UCSD-AML1 (cell line): Measurements from ENCODE around the gene SNAP47.

Experiments used
- DNase-seq: peaks from one replicate; lab custom pipeline; 2025; ENCODE audit not compliant: unreplicated experiment; lab: John Stamatoyannopoulos, UW

Gene SNAP47

GRCh38 chr1:227767401-227768124 lies 32.3 kb downstream of the SNAP47 start:
- DNase-seq: no peak

- no peak for DNase-seq
Measured at GRCh38 chr1:227768125-227768439, 32.8 kb downstream of the SNAP47 start.

GRCh38 chr1:227768640-227769039 lies 33.4 kb downstream of the SNAP47 start:
- no peak for DNase-seq

GRCh38 chr1:227769047-227769935 lies 34.1 kb downstream of the SNAP47 start:
- no peak for DNase-seq

- DNase-seq: no peak
Measured at GRCh38 chr1:227769936-227770494, 34.8 kb downstream of the SNAP47 start.

- DNase-seq: no peak
Measured at GRCh38 chr1:227770812-227771211, 35.6 kb downstream of the SNAP47 start.

GRCh38 chr1:227771326-227771725 lies 36.1 kb downstream of the SNAP47 start:
- no peak for DNase-seq

GRCh38 chr1:227771771-227772170 lies 36.5 kb downstream of the SNAP47 start:
- DNase-seq: no peak

GRCh38 chr1:227773558-227773957 lies 38.3 kb downstream of the SNAP47 start:
- no peak for DNase-seq

GRCh38 chr1:227774051-227774731 lies 39.0 kb downstream of the SNAP47 start:
- no peak for DNase-seq

GRCh38 chr1:227774821-227775661 lies 39.8 kb downstream of the SNAP47 start:
- DNase-seq: no peak

- no peak for DNase-seq
Measured at GRCh38 chr1:227775841-227776240, 40.6 kb downstream of the SNAP47 start.

- peak; percentile 28 for DNase-seq
Measured at GRCh38 chr1:227776331-227776771, 41.1 kb downstream of the SNAP47 start.

- no peak for DNase-seq
Measured at GRCh38 chr1:227777156-227777555, 41.9 kb downstream of the SNAP47 start.

- no peak for DNase-seq
Measured at GRCh38 chr1:227777646-227778045, 42.4 kb downstream of the SNAP47 start.

GRCh38 chr1:227778401-227778947 lies 43.2 kb downstream of the SNAP47 start:
- no peak for DNase-seq

- DNase-seq: no peak
Measured at GRCh38 chr1:227779021-227779441, 43.8 kb downstream of the SNAP47 start.

GRCh38 chr1:227779685-227780084 lies 44.5 kb downstream of the SNAP47 start:
- DNase-seq: no peak

- no peak for DNase-seq
Measured at GRCh38 chr1:227780101-227781044, 45.1 kb downstream of the SNAP47 start.
